Neural progenitor cell (in vitro differentiated cells): ENCODE measurements around the gene DTWD2. TPM values are rescaled to one million over a fixed set of nuclear protein-coding genes. Genes with fewer than 3 reads are reported as not detected.

ENCODE experiments used
- DNase-seq: peaks from one replicate; pipeline ENCODE4 v3.0.0-alpha.2; 2016; ENCODE audit warnings: low spot score
- H2AFZ ChIP-seq: fragments of 200-600 bp; sonication (generic); replicated peaks from 2 replicates; pipeline ENCODE4 v1.6.1; 2016; ENCODE audit warnings: antibody characterized with exemption
- H3F3A ChIP-seq: fragments of 200-600 bp; sonication (generic); 2 replicates; pipeline ENCODE4 v1.6.1; 2016; ENCODE audit warnings: antibody characterized with exemption, low read depth
- H3K27ac ChIP-seq: fragments of 200-600 bp; sonication (generic); 2 replicates; pipeline ENCODE4 v1.5.1; 2016; ENCODE audit warnings: mild to moderate bottlenecking
- H3K27me3 ChIP-seq: fragments of 200-600 bp; sonication (generic); 2 replicates; pipeline ENCODE4 v1.6.1; 2016; ENCODE audit warnings: mild to moderate bottlenecking, moderate library complexity
- H3K36me3 ChIP-seq: fragments of 200-600 bp; sonication (generic); 2 replicates; pipeline ENCODE4 v1.5.1; 2016
- H3K4me1 ChIP-seq: fragments of 200-600 bp; sonication (generic); 2 replicates; pipeline ENCODE4 v1.6.1; 2016; ENCODE audit warnings: mixed run types
- H3K4me2 ChIP-seq: fragments of 200-600 bp; sonication (generic); 2 replicates; pipeline ENCODE4 v1.6.1; 2016
- H3K4me3 ChIP-seq: fragments of 200-600 bp; sonication (generic); 2 replicates; pipeline ENCODE4 v1.5.1; 2016
- H3K79me2 ChIP-seq: fragments of 200-600 bp; sonication (generic); 2 replicates; pipeline ENCODE4 v1.6.1; 2016; ENCODE audit warnings: low read depth
- H3K9ac ChIP-seq: fragments of 200-600 bp; sonication (generic); 2 replicates; pipeline ENCODE4 v1.6.1; 2016
- H3K9me3 ChIP-seq: fragments of 200-600 bp; sonication (generic); 2 replicates; pipeline ENCODE4 v1.5.1; 2016; ENCODE audit warnings: low read depth
- H4K20me1 ChIP-seq: fragments of 200-600 bp; sonication (generic); 2 replicates; pipeline ENCODE4 v1.6.1; 2016; ENCODE audit warnings: low read depth
- H3K27ac Mint-ChIP-seq: 3 replicates; pipeline ENCODE4 v1.8.0; 2021; ENCODE audit warnings: mixed read lengths
- H3K27me3 Mint-ChIP-seq: 2 replicates; pipeline ENCODE4 v1.8.0; 2022; ENCODE audit warnings: low read depth, mild to moderate bottlenecking, inconsistent platforms, moderate library complexity, mixed read lengths; ENCODE audit not compliant: insufficient read depth
- H3K36me3 Mint-ChIP-seq: 3 replicates; pipeline ENCODE4 v1.8.0; 2021; ENCODE audit warnings: mixed read lengths
- H3K4me1 Mint-ChIP-seq: 3 replicates; pipeline ENCODE4 v1.8.0; 2021; ENCODE audit warnings: mixed read lengths
- H3K4me3 Mint-ChIP-seq: 3 replicates; pipeline ENCODE4 v1.8.0; 2021; ENCODE audit warnings: mild to moderate bottlenecking, moderate library complexity, mixed read lengths
- H3K9me3 Mint-ChIP-seq: 3 replicates; pipeline ENCODE4 v1.8.0; 2020; ENCODE audit warnings: mixed read lengths
- CTCF ChIP-seq: fragments of 200-600 bp; sonication (generic); IDR thresholded peaks from 2 replicates; pipeline ENCODE4 v1.5.1; 2017; ENCODE audit warnings: antibody characterized with exemption, mild to moderate bottlenecking
- EZH2 ChIP-seq: fragments of 200-600 bp; sonication (generic); IDR thresholded peaks from 2 replicates; pipeline ENCODE4 v1.6.1; 2017; ENCODE audit warnings: antibody characterized with exemption, mild to moderate bottlenecking, moderate library complexity
- EZH2phosphoT487 ChIP-seq: fragments of 200-600 bp; sonication (generic); IDR thresholded peaks from 2 replicates; pipeline ENCODE4 v1.6.1; 2017; ENCODE audit warnings: antibody characterized with exemption
- total RNA-seq: library from RNA; depleted of rRNA; stranded (reverse); fragments of >200 nt; gene quantifications from 2 replicates; pipeline ENCODE4 v1.2.3, GENCODE V29; 2015; ENCODE audit warnings: low replicate concordance

DTWD2 gene
- total RNA-seq, 1 donor from 2014 or later: 10.4 TPM

- Mint-ChIP-seq H3K4me1 (no peaks in the 10 kb centered on the region), H3K4me3 (no peak overlapping the region), H3K27me3 (no peaks in the 10 kb centered on the region), H3K9me3 (no peaks in the 10 kb centered on the region), H3K27ac (no peak overlapping the region), H3K36me3 (no peaks in the 10 kb centered on the region)
- no peak overlapping the region for H3K4me2 ChIP-seq
- H3F3A ChIP-seq: no peaks in the 10 kb centered on the region
- no peaks in the 10 kb centered on the region for H3K36me3 ChIP-seq
- H3K27me3 ChIP-seq: no peaks in the 10 kb centered on the region
- no peak overlapping the region for H2AFZ ChIP-seq
- no peaks in the 10 kb centered on the region for H3K9me3 ChIP-seq
- H3K4me3 ChIP-seq: no peak overlapping the region
- no peak for DNase-seq
- no peak for TF ChIP-seq EZH2
- no peak for TF ChIP-seq EZH2phosphoT487
- TF ChIP-seq CTCF: no peak
- no peaks in the 10 kb centered on the region for H3K4me1 ChIP-seq
- no peaks in the 10 kb centered on the region for H4K20me1 ChIP-seq
- no peak overlapping the region for H3K27ac ChIP-seq
- no peak overlapping the region for H3K9ac ChIP-seq
- no peaks in the 10 kb centered on the region for H3K79me2 ChIP-seq
Measured at GRCh38 chr5:118924006-118924389, 64.3 kb downstream of the DTWD2 start.

DNA sequence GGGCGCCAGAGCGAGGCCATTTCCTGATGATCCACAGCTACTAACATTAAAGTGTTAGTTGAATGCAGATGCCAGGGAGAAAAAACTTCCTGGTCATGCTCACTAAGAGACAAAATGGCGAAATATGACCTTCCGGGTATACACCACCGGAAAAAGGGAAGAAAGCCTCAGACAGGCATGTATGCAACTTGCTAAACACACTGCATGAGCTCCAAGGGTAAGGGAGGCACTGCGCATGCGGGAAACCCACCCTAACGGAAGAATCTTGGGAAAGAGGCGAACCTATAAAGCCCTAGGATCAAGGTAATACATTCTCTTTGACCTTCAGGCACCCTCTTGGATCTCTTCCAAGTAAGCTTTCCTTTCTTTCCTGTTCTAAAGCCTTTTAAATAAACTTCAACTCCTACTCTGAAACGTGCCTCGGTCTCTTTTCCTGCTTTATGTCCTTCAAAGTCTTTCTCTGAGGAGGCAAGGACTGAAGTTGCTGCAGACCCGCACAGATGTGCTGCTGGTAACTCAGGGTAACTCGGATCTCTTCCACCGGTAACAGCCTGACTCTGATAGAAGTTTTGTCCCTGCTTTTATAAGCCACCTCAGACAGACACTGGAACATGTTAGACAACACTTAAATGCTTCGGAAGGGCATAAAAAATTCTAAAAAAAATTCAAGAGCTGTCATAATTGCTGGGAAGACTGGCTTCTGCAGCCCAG is 64.9 kb downstream of the DTWD2 start:
- no peaks in the 10 kb centered on the region for H3K79me2 ChIP-seq
- no peaks in the 10 kb centered on the region for H3F3A ChIP-seq
- TF ChIP-seq EZH2phosphoT487: no peak
- no peak overlapping the region for H3K4me3 Mint-ChIP-seq
- no peaks in the 10 kb centered on the region for H3K36me3 ChIP-seq
- no peaks in the 10 kb centered on the region for H3K9me3 Mint-ChIP-seq
- H2AFZ ChIP-seq: no peak overlapping the region
- no peaks in the 10 kb centered on the region for H3K4me1 ChIP-seq
- no peak overlapping the region for H3K9ac ChIP-seq
- H3K27ac Mint-ChIP-seq: no peak overlapping the region
- no peaks in the 10 kb centered on the region for H3K27me3 ChIP-seq
- no peak for DNase-seq
- no peak overlapping the region for H3K4me3 ChIP-seq
- H3K36me3 Mint-ChIP-seq: no peaks in the 10 kb centered on the region
- no peak overlapping the region for H3K27ac ChIP-seq
- H3K4me1 Mint-ChIP-seq: no peaks in the 10 kb centered on the region
- no peaks in the 10 kb centered on the region for H4K20me1 ChIP-seq
- no peak overlapping the region for H3K4me2 ChIP-seq
- H3K27me3 Mint-ChIP-seq: no peaks in the 10 kb centered on the region
- no peaks in the 10 kb centered on the region for H3K9me3 ChIP-seq

- Mint-ChIP-seq H3K27ac (no peak overlapping the region), H3K4me3 (no peak overlapping the region), H3K36me3 (no peaks in the 10 kb centered on the region), H3K4me1 (no peaks in the 10 kb centered on the region), H3K27me3 (no peaks in the 10 kb centered on the region), H3K9me3 (no peaks in the 10 kb centered on the region)
- H3K4me2 ChIP-seq: no peak overlapping the region
- no peak overlapping the region for H3K27ac ChIP-seq
- no peaks in the 10 kb centered on the region for H4K20me1 ChIP-seq
- no peak overlapping the region for H3K9ac ChIP-seq
- H3K79me2 ChIP-seq: no peaks in the 10 kb centered on the region
- TF ChIP-seq EZH2: no peak
- TF ChIP-seq CTCF: no peak
- no peak for TF ChIP-seq EZH2phosphoT487
- no peaks in the 10 kb centered on the region for H3K36me3 ChIP-seq
- no peak overlapping the region for H2AFZ ChIP-seq
- no peaks in the 10 kb centered on the region for H3K4me1 ChIP-seq
- H3K9me3 ChIP-seq: no peaks in the 10 kb centered on the region
- H3K27me3 ChIP-seq: no peaks in the 10 kb centered on the region
- H3K4me3 ChIP-seq: no peak overlapping the region
- no peak for DNase-seq
- H3F3A ChIP-seq: no peaks in the 10 kb centered on the region
Measured at GRCh38 chr5:118921866-118922265, 66.5 kb downstream of the DTWD2 start.

DNA sequence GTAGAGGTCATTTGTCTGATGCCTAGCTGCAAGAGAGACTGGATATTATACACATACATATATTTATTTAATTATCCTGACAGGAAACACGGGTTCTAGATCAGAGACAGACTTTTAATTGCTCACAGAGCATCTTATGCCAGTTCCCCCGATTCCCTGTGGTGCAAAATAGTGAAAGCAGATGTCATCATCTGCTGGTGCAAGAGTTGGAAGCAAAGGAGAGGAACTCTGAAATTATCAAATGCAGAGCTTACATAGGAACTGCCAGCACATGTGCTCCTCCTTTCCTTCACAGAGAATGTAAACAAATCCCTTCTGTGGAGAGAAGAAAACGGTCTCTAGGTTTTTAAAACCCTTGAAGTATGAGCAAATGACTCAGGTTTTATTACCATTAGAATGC is 69.3 kb downstream of the DTWD2 start:
- Mint-ChIP-seq H3K4me3 (no peak overlapping the region), H3K4me1 (no peaks in the 10 kb centered on the region), H3K27me3 (no peaks in the 10 kb centered on the region), H3K9me3 (no peaks in the 10 kb centered on the region), H3K36me3 (no peaks in the 10 kb centered on the region), H3K27ac (no peak overlapping the region)
- TF ChIP-seq EZH2phosphoT487 (no peak), EZH2 (no peak), CTCF (no peak)
- H3K36me3 ChIP-seq: no peaks in the 10 kb centered on the region
- no peak overlapping the region for H3K4me3 ChIP-seq
- no peaks in the 10 kb centered on the region for H3K4me1 ChIP-seq
- H3K79me2 ChIP-seq: no peaks in the 10 kb centered on the region
- no peak overlapping the region for H3K9ac ChIP-seq
- DNase-seq: no peak
- H4K20me1 ChIP-seq: no peaks in the 10 kb centered on the region
- H3K27me3 ChIP-seq: no peaks in the 10 kb centered on the region
- H2AFZ ChIP-seq: no peak overlapping the region
- H3F3A ChIP-seq: no peaks in the 10 kb centered on the region
- H3K4me2 ChIP-seq: no peak overlapping the region
- no peaks in the 10 kb centered on the region for H3K9me3 ChIP-seq
- H3K27ac ChIP-seq: no peak overlapping the region
